GM23338 (cell line): ENCODE measurements around the gene EMD.

ENCODE experiments used
- CREB1 ChIP-seq: fragments of 250-450 bp; sonication (Bioruptor Pico); IDR thresholded peaks from 2 replicates; pipeline ENCODE4 v1.5.0; 2020; ENCODE audit warnings: low read depth, mild to moderate bottlenecking, moderate library complexity
- EZH2 ChIP-seq: fragments of 200-600 bp; sonication (generic); IDR thresholded peaks from one replicate; pipeline ENCODE4 v1.8.0; 2017; ENCODE audit warnings: antibody characterized with exemption, mild to moderate bottlenecking, low read depth; ENCODE audit not compliant: unreplicated experiment
- EZH2phosphoT487 ChIP-seq: fragments of 200-600 bp; sonication (generic); IDR thresholded peaks from one replicate; pipeline ENCODE4 v1.8.1; 2018; ENCODE audit warnings: antibody characterized with exemption; ENCODE audit not compliant: unreplicated experiment
- POLR2AphosphoS5 ChIP-seq: IDR thresholded peaks from 2 replicates; pipeline ENCODE4 v1.6.1; 2016; ENCODE audit warnings: antibody characterized with exemption, low read depth
- TF ChIP-seq, protein P1 (sequence below), 2 experiments: fragments of 200-600 bp in 1 of 2; sonication (generic) in 1 of 2; conservative IDR thresholded peaks; 2 replicates each; pipeline versions ENCODE4 v1.5.1 to v1.6.1; 2016 to 2017; ENCODE audit warnings: antibody characterized with exemption in 2 of 2, low read depth in 2 of 2, mild to moderate bottlenecking in 2 of 2, moderate library complexity in 1 of 2
- TF ChIP-seq, protein P2 (sequence below): IDR thresholded peaks from 2 replicates; pipeline ENCODE4 v1.6.1; 2016; ENCODE audit warnings: antibody characterized with exemption
- TF ChIP-seq, protein P3 (sequence below): IDR thresholded peaks from one replicate; pipeline ENCODE4 v1.6.1; 2018; ENCODE audit warnings: antibody characterized with exemption; ENCODE audit not compliant: unreplicated experiment

DNA sequence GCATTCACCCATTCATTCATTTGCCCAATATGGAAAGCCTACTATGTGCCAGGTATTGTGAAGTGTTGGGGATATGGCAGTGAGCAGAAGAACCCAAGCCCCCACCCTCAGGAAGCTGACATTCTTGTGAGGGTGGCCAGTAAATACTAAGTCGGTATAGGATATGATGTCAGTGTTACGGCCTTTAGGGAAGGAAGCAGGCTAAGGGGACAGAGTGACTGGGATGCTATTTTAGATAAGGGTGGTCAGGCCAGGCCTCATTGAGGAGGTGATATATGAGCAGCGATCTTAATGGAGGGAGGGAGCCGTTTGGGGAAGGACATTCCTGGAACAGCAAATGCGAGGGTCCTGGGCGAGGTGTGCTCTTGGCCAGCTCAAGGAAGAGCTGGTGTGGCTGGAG lies 51.4 kb downstream of the EMD start:
- TF ChIP-seq, protein P1, sequence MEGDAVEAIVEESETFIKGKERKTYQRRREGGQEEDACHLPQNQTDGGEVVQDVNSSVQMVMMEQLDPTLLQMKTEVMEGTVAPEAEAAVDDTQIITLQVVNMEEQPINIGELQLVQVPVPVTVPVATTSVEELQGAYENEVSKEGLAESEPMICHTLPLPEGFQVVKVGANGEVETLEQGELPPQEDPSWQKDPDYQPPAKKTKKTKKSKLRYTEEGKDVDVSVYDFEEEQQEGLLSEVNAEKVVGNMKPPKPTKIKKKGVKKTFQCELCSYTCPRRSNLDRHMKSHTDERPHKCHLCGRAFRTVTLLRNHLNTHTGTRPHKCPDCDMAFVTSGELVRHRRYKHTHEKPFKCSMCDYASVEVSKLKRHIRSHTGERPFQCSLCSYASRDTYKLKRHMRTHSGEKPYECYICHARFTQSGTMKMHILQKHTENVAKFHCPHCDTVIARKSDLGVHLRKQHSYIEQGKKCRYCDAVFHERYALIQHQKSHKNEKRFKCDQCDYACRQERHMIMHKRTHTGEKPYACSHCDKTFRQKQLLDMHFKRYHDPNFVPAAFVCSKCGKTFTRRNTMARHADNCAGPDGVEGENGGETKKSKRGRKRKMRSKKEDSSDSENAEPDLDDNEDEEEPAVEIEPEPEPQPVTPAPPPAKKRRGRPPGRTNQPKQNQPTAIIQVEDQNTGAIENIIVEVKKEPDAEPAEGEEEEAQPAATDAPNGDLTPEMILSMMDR (conservative IDR thresholded peaks at IDR 0.05; ENCODE audit: low read depth in 2 of 2), result no peak
- TF ChIP-seq POLR2AphosphoS5 (no peak), EZH2phosphoT487 (no peak), EZH2 (no peak), CREB1 (CRISPR knock-in tag) (no peak)
- TF ChIP-seq, protein P2, sequence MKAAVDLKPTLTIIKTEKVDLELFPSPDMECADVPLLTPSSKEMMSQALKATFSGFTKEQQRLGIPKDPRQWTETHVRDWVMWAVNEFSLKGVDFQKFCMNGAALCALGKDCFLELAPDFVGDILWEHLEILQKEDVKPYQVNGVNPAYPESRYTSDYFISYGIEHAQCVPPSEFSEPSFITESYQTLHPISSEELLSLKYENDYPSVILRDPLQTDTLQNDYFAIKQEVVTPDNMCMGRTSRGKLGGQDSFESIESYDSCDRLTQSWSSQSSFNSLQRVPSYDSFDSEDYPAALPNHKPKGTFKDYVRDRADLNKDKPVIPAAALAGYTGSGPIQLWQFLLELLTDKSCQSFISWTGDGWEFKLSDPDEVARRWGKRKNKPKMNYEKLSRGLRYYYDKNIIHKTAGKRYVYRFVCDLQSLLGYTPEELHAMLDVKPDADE, result no peak
- TF ChIP-seq, protein P3, sequence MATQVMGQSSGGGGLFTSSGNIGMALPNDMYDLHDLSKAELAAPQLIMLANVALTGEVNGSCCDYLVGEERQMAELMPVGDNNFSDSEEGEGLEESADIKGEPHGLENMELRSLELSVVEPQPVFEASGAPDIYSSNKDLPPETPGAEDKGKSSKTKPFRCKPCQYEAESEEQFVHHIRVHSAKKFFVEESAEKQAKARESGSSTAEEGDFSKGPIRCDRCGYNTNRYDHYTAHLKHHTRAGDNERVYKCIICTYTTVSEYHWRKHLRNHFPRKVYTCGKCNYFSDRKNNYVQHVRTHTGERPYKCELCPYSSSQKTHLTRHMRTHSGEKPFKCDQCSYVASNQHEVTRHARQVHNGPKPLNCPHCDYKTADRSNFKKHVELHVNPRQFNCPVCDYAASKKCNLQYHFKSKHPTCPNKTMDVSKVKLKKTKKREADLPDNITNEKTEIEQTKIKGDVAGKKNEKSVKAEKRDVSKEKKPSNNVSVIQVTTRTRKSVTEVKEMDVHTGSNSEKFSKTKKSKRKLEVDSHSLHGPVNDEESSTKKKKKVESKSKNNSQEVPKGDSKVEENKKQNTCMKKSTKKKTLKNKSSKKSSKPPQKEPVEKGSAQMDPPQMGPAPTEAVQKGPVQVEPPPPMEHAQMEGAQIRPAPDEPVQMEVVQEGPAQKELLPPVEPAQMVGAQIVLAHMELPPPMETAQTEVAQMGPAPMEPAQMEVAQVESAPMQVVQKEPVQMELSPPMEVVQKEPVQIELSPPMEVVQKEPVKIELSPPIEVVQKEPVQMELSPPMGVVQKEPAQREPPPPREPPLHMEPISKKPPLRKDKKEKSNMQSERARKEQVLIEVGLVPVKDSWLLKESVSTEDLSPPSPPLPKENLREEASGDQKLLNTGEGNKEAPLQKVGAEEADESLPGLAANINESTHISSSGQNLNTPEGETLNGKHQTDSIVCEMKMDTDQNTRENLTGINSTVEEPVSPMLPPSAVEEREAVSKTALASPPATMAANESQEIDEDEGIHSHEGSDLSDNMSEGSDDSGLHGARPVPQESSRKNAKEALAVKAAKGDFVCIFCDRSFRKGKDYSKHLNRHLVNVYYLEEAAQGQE, result no peak
